ENCODE results near the gene ACTG1. TPM values are rescaled to one million over a fixed set of nuclear protein-coding genes. Genes with fewer than 3 reads are reported as not detected.

ACTG1 gene
- total and polyA plus RNA-seq, 4 donors: 347 to 1,699 (median 1,282) TPM

- TF ChIP-seq REST (IDR thresholded peaks at IDR 0.05) (no peak), TAF1 (conservative IDR thresholded peaks at IDR 0.05) (no peak), FOXA2 (IDR thresholded peaks at IDR 0.05) (no peak)
These were observed 19.9 kb downstream of the ACTG1 start (continued) for GRCh38 chr17:81492706-81493105.

- TF ChIP-seq RAD21 (IDR thresholded peaks at IDR 0.05): no peak
- no peak for TF ChIP-seq HNF4G (IDR thresholded peaks at IDR 0.05)
- TF ChIP-seq FOXA2 (IDR thresholded peaks at IDR 0.05): no peak
- TF ChIP-seq EGR1 (IDR thresholded peaks at IDR 0.05; ENCODE audit: low read depth in 2 of 2): no peak
- no peak for TF ChIP-seq JUND (IDR thresholded peaks at IDR 0.05)
- no peak for TF ChIP-seq SP1 (IDR thresholded peaks at IDR 0.05)
- TF ChIP-seq CTCF (IDR thresholded peaks at IDR 0.05; ENCODE audit: low read depth, low read length, missing input control): no peak
- TF ChIP-seq RXRA (IDR thresholded peaks at IDR 0.05): no peak
- TF ChIP-seq HNF4A (conservative IDR thresholded peaks at IDR 0.05): no peak
- TF ChIP-seq ATF3 (IDR thresholded peaks at IDR 0.05): no peak
- TF ChIP-seq FOXA1 (IDR thresholded peaks at IDR 0.05): no peak
- no peak for TF ChIP-seq NR2F2 (IDR thresholded peaks at IDR 0.05)
- TF ChIP-seq YY1 (IDR thresholded peaks at IDR 0.05): no peak
- no peak for TF ChIP-seq ZBTB33 (IDR thresholded peaks at IDR 0.05)
- TF ChIP-seq GABPA (IDR thresholded peaks at IDR 0.05 in 1 of 2, conservative IDR thresholded peaks at IDR 0.05 in 1 of 2): no peak
- TF ChIP-seq REST (IDR thresholded peaks at IDR 0.05): no peak
- no peak for TF ChIP-seq MAX (IDR thresholded peaks at IDR 0.05)
- H3K4me1 ChIP-seq (ENCODE audit: control insufficient read depth in 4 of 4, insufficient read depth in 4 of 4, low read length in 3 of 4): peaks cover 3 to 8% (median 5%) of the 10 kb centered on the region in 4 donors
- 68% methylated on average over 18 of the region's 18 CpGs for WGBS
- H3K27ac ChIP-seq (ENCODE audit: low read depth in 1 of 2, low read length in 2 of 2): no peak overlapping the region
- H3K9me3 ChIP-seq (ENCODE audit: control insufficient read depth in 4 of 4, low read length in 3 of 4): no peaks in the 10 kb centered on the region
- H3K36me3 ChIP-seq (ENCODE audit: control insufficient read depth in 4 of 4, insufficient read depth in 3 of 4, low read depth in 1 of 4, low read length in 3 of 4): no peaks in the 10 kb centered on the region
- no peak for DNase-seq (ENCODE audit: low spot score)
- H3K27me3 ChIP-seq (ENCODE audit: control insufficient read depth in 4 of 4, insufficient read depth in 4 of 4, low read length in 3 of 4): no peaks in the 10 kb centered on the region
- no peak overlapping the region for H3K4me3 ChIP-seq (ENCODE audit: low read depth in 1 of 3, low read length in 3 of 3)
- no peak overlapping the region for H3K9ac ChIP-seq (ENCODE audit: low read depth in 1 of 2, low read length in 2 of 2)
These were observed 20.4 kb downstream of the ACTG1 start for GRCh38 chr17:81492202-81492601.
